Gastrocnemius medialis (tissue), 4 donors: ENCODE measurements around the gene PRKAG2.

Experiments used
- POLR2A ChIP-seq, 2 donors: fragments of 450-650 bp; IDR thresholded peaks; one replicate each; pipeline ENCODE4 v1.6.1; 2017; ENCODE audit warnings: antibody characterized with exemption in 2 of 2, mild to moderate bottlenecking in 2 of 2, moderate library complexity in 2 of 2
- TF ChIP-seq, protein P1 (sequence below), 5 experiments: fragments of 450-650 bp in 3 of 5; fragments of 200-600 bp in 2 of 5; sonication (generic) in 2 of 5; IDR thresholded peaks in 4 of 5; conservative IDR thresholded peaks in 1 of 5; 1 replicate in 4 of 5; 2 replicates in 1 of 5; pipeline ENCODE4 v1.5.1; 2016 to 2019; ENCODE audit warnings: antibody characterized with exemption in 5 of 5, mild to moderate bottlenecking in 3 of 5, moderate library complexity in 3 of 5

GRCh38 chr7:151884312-151885201 lies 7.6 kb upstream of the PRKAG2 start:
- TF ChIP-seq, protein P1, sequence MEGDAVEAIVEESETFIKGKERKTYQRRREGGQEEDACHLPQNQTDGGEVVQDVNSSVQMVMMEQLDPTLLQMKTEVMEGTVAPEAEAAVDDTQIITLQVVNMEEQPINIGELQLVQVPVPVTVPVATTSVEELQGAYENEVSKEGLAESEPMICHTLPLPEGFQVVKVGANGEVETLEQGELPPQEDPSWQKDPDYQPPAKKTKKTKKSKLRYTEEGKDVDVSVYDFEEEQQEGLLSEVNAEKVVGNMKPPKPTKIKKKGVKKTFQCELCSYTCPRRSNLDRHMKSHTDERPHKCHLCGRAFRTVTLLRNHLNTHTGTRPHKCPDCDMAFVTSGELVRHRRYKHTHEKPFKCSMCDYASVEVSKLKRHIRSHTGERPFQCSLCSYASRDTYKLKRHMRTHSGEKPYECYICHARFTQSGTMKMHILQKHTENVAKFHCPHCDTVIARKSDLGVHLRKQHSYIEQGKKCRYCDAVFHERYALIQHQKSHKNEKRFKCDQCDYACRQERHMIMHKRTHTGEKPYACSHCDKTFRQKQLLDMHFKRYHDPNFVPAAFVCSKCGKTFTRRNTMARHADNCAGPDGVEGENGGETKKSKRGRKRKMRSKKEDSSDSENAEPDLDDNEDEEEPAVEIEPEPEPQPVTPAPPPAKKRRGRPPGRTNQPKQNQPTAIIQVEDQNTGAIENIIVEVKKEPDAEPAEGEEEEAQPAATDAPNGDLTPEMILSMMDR (IDR thresholded peaks at IDR 0.05 in 4 of 5, conservative IDR thresholded peaks at IDR 0.05 in 1 of 5) = no peak
- no peak for TF ChIP-seq POLR2A (IDR thresholded peaks at IDR 0.05)
